ENCODE data around the gene EXOC3L1. TPM values are rescaled to one million over a fixed set of nuclear protein-coding genes. Genes with fewer than 3 reads are reported as not detected.

The EXOC3L1 gene
- total and polyA plus RNA-seq, 2 of the 4 experiments (the other 2 are of a cell fraction): not detected

DNA sequence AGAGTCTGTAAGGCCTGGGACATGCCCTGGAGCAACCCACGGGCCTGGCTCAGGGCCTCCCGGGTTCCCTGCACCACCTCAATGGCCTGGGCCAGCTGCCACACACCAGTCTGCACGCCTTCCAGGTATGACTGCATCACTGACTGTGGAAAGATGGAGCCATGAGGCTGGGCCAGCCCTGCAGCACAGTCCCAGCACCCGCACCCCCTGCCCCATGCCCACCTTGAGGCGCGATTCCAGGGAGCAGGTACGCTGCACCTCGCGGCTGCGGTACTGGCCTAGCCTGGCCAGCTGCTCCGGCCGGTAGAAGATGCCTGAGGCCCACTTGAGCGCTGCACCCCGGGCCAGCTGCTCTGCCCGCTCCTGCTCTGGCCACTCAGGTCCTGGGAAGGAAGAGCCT lies 1.1 kb downstream of the EXOC3L1 start:
- TF ChIP-seq RAD21 (IDR thresholded peaks at IDR 0.05; ENCODE audit: low read length) (no peak), MXI1 (IDR thresholded peaks at IDR 0.05; ENCODE audit: borderline replicate concordance, low read depth, low read length) (no peak), SMC3 (IDR thresholded peaks at IDR 0.05; ENCODE audit: low read depth, low read length) (no peak), CHD1 (IDR thresholded peaks at IDR 0.05; ENCODE audit: low read depth, low read length) (no peak), BHLHE40 (IDR thresholded peaks at IDR 0.05; ENCODE audit: low read depth, low read length) (no peak), FOS (IDR thresholded peaks at IDR 0.05; ENCODE audit: low read depth, low read length) (no peak), RCOR1 (IDR thresholded peaks at IDR 0.05; ENCODE audit: insufficient replicate concordance, low read length) (no peak), CEBPB (IDR thresholded peaks at IDR 0.05; ENCODE audit: low read depth, low read length) (no peak), MAFK (IDR thresholded peaks at IDR 0.05; ENCODE audit: low read depth, low read length) (no peak), RFX5 (IDR thresholded peaks at IDR 0.05; ENCODE audit: low read depth, low read length) (no peak)
- TF ChIP-seq, protein P1, sequence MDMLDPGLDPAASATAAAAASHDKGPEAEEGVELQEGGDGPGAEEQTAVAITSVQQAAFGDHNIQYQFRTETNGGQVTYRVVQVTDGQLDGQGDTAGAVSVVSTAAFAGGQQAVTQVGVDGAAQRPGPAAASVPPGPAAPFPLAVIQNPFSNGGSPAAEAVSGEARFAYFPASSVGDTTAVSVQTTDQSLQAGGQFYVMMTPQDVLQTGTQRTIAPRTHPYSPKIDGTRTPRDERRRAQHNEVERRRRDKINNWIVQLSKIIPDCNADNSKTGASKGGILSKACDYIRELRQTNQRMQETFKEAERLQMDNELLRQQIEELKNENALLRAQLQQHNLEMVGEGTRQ (IDR thresholded peaks at IDR 0.05; ENCODE audit: low read depth, low read length): no peak
- TF ChIP-seq, protein P2, sequence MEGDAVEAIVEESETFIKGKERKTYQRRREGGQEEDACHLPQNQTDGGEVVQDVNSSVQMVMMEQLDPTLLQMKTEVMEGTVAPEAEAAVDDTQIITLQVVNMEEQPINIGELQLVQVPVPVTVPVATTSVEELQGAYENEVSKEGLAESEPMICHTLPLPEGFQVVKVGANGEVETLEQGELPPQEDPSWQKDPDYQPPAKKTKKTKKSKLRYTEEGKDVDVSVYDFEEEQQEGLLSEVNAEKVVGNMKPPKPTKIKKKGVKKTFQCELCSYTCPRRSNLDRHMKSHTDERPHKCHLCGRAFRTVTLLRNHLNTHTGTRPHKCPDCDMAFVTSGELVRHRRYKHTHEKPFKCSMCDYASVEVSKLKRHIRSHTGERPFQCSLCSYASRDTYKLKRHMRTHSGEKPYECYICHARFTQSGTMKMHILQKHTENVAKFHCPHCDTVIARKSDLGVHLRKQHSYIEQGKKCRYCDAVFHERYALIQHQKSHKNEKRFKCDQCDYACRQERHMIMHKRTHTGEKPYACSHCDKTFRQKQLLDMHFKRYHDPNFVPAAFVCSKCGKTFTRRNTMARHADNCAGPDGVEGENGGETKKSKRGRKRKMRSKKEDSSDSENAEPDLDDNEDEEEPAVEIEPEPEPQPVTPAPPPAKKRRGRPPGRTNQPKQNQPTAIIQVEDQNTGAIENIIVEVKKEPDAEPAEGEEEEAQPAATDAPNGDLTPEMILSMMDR (conservative IDR thresholded peaks at IDR 0.05; ENCODE audit: low read depth, low read length): no peak
- Histone ChIP-seq H4K8ac (ENCODE audit: low read depth in 2 of 2, low read length in 2 of 2) (no peak overlapping the region), H3K4me2 (ENCODE audit: low read depth, low read length) (no peak overlapping the region), H2BK15ac (ENCODE audit: low read depth, low read length) (no peak overlapping the region), H3K27me3 (ENCODE audit: control insufficient read depth, insufficient read depth, low read length) (no peaks in the 10 kb centered on the region), H2AK9ac (replicated peaks; ENCODE audit: low read depth, low read length, poor library complexity) (no peak overlapping the region), H3K23ac (ENCODE audit: low read depth, low read length) (no peak overlapping the region), H4K5ac (ENCODE audit: low read depth, low read length) (no peak overlapping the region), H3K18ac (ENCODE audit: low read depth, low read length) (no peak overlapping the region), H3K4me3 (ENCODE audit: insufficient read depth, low read depth, low read length) (no peak overlapping the region), H2AK5ac (ENCODE audit: low read depth, low read length) (no peak overlapping the region), H3K9ac (ENCODE audit: low read depth, low read length) (no peak overlapping the region), H3K56ac (ENCODE audit: extremely low read depth, insufficient read depth, low read length) (no peak overlapping the region), H2BK5ac (ENCODE audit: low read depth, low read length, poor library complexity, severe bottlenecking) (no peak overlapping the region), H2AFZ (replicated peaks; ENCODE audit: low read length, poor library complexity) (no peak overlapping the region), H3K9me1 (ENCODE audit: insufficient read depth, low read length) (peaks cover 26% of the 10 kb centered on the region), H3K14ac (replicated peaks; ENCODE audit: low read depth, low read length) (no peak overlapping the region), H3K79me1 (ENCODE audit: low read depth in 1 of 2, low read length in 2 of 2) (peaks cover 14 to 23% of the 10 kb centered on the region in 2 experiments), H3K4ac (ENCODE audit: low read depth, low read length) (no peak overlapping the region), H3K36me3 (ENCODE audit: control insufficient read depth, insufficient read depth, low read length) (peaks cover 4% of the 10 kb centered on the region), H4K20me1 (ENCODE audit: insufficient read depth, low read length) (peaks cover 18% of the 10 kb centered on the region), H2BK120ac (ENCODE audit: low read depth, low read length) (no peak overlapping the region), H4K91ac (ENCODE audit: insufficient read depth, low read depth, low read length) (no peak overlapping the region), H3K9me3 (ENCODE audit: control insufficient read depth, insufficient read depth, low read length) (no peaks in the 10 kb centered on the region), H3K4me1 (ENCODE audit: control insufficient read depth, insufficient read depth, low read length) (peaks cover 21% of the 10 kb centered on the region), H3K27ac (ENCODE audit: insufficient read depth, low read length) (no peak overlapping the region), H2BK20ac (ENCODE audit: low read depth, low read length) (no peak overlapping the region)
- 74% methylated on average over 3 of the region's 15 CpGs; no CpG with 5 or more reads in 1 of the 2 experiments for WGBS, 2 experiments (ENCODE audit: extremely low coverage in 2 of 2, insufficient read length in 1 of 2)
- in situ Hi-C loops (cut with MboI; ENCODE audit: low sequenced_read_pairs): no loop called here
- dilution Hi-C loops (cut with HindIII; ENCODE audit: low sequenced_read_pairs, unreplicated experiment): no loop called here
- intact Hi-C loops (cut with micrococcal nuclease): loop anchor here (10.0 kb wide), 1 partner anchor 174 kb away; no protein-coding TSS in a partner anchor
- BruUV-seq (replicated peaks): no TSS peak
- POLR2A ChIA-PET (ENCODE audit: unreplicated experiment): no interaction called here
- no peak for DNase-seq
- CTCF ChIA-PET: no interaction called here
- ATAC-seq (ENCODE audit: low read depth): no peak
